SKM-1 treated with dmso at 0.1 percent for 144 hours (cell line): ENCODE data around the gene TIMM23.
"Not testable (repeated sequence)": the region's sequence is repeated elsewhere in the genome, so short reads cannot be mapped to it uniquely, and the experiment has no call there.

Experiments
- DNase-seq: peaks from one replicate; lab custom pipeline; 2025; ENCODE audit not compliant: unreplicated experiment; lab: John Stamatoyannopoulos, UW

Gene TIMM23

GRCh38 chr10:46020344-46020657 is 48.0 kb downstream of the TIMM23 start:
- no peak for DNase-seq

- peak; percentile 84 for DNase-seq
These were observed 50.9 kb downstream of the TIMM23 start for GRCh38 chr10:46022978-46023702.

GRCh38 chr10:46024948-46025347 is 52.7 kb downstream of the TIMM23 start:
- DNase-seq: no peak

GRCh38 chr10:46025406-46025805 is 53.1 kb downstream of the TIMM23 start:
- DNase-seq: no peak

- DNase-seq: no peak
These were observed 53.8 kb downstream of the TIMM23 start for GRCh38 chr10:46026106-46026505.

- DNase-seq: peak; percentile 51
These were observed 56.5 kb downstream of the TIMM23 start for GRCh38 chr10:46028584-46029460.

GRCh38 chr10:46029461-46030030 is 57.3 kb downstream of the TIMM23 start:
- DNase-seq: no peak

GRCh38 chr10:46030091-46030937 is 58.0 kb downstream of the TIMM23 start, which contains the start of gene NCOA4:
Gene NCOA4, minus strand, starts transcription at chr10:46030623. Its CDS starts 13,943 bp downstream, at chr10:46016680.
- peak; percentile 98 for DNase-seq

GRCh38 chr10:46031648-46032532 is 59.6 kb downstream of the TIMM23 start:
- no peak for DNase-seq

GRCh38 chr10:46033602-46034011 is 61.3 kb downstream of the TIMM23 start:
- DNase-seq: no peak

GRCh38 chr10:46035923-46036849 is 63.9 kb downstream of the TIMM23 start:
- no peak for DNase-seq

GRCh38 chr10:46037107-46037825 is 65.0 kb downstream of the TIMM23 start:
- no peak for DNase-seq

GRCh38 chr10:46040004-46040403 is 67.7 kb downstream of the TIMM23 start:
- DNase-seq: no peak

- DNase-seq: no peak
These were observed 70.2 kb downstream of the TIMM23 start for GRCh38 chr10:46042527-46042926.

- no peak for DNase-seq
These were observed 74.0 kb downstream of the TIMM23 start, which contains the start of gene MSMB for GRCh38 chr10:46046261-46046660. Gene MSMB, minus strand, starts transcription at chr10:46046269. Its CDS starts 32 bp downstream, at chr10:46046237.

GRCh38 chr10:46048152-46048551 is 75.9 kb downstream of the TIMM23 start:
- no peak for DNase-seq

- DNase-seq: not testable (repeated sequence)
These were observed 77.2 kb downstream of the TIMM23 start for GRCh38 chr10:46049497-46049831.

- no peak for DNase-seq
These were observed 78.8 kb downstream of the TIMM23 start for GRCh38 chr10:46050941-46051623.
